Left ventricle myocardium superior (tissue), 1 donor: ENCODE results near the gene YTHDC2. TPM values are rescaled to one million over a fixed set of nuclear protein-coding genes. Genes with fewer than 3 reads are reported as not detected.

ENCODE experiments used
- ATAC-seq: fragments of 200-7000 bp; cut with Tn5 transposase; one replicate; pipeline ENCODE4 v1.9.1; 2020; ENCODE audit warnings: mild to moderate bottlenecking, moderate library complexity
- DNase-seq: peaks from one replicate; pipeline ENCODE4 v3.0.0-alpha.2; 2020
- intact Hi-C: fragments of 100-400 bp; cut with micrococcal nuclease; formaldehyde crosslinking; loops from one replicate; pipeline ENCODE4 v1.11.0; 2022
- long read RNA-seq: library from polyadenylated mRNA; unstranded; transcript quantifications from one replicate; pipeline ENCODE4 v2.0.0, GENCODE V29; 2021
- total RNA-seq: library from RNA; stranded (reverse); fragmentation: NEBNext Ultra II Directional; extraction: Animal tissue kit (Norgen Biotek cat#: 25700); gene quantifications from one replicate; pipeline ENCODE4 v1.2.1, GENCODE V29; 2021
- donor health status: DM: no; HTN: yes; CAD: no; lungs with severe emphysema.

Gene YTHDC2
- 13.4 TPM for total RNA-seq
- long read RNA-seq, full-length matches to known transcripts, result 5 of 25 reads
- long read RNA-seq, partial matches to known transcripts, result 16 of 25 reads
- long read RNA-seq, other reads (novel, unspliced or antisense), result 4 of 25 reads

- intact Hi-C loops, result loop anchor here (5.0 kb wide), 2 partner anchors 176 to 516 kb away; no protein-coding TSS in a partner anchor
- peak; percentile 99 for ATAC-seq
- DNase-seq, result peak; percentile 94
Observed at GRCh38 chr5:113513384-113514288, at the start of gene YTHDC2. TSS of gene YTHDC2 (plus strand) at chr5:113513694. CDS start at chr5:113513896, 202 bp downstream.

- intact Hi-C loops, result no loop called here
- ATAC-seq, result peak; percentile 47
- no peak for DNase-seq
Observed at GRCh38 chr5:113474100-113474728, 39.3 kb upstream of the YTHDC2 start.

- intact Hi-C loops, result no loop called here
- DNase-seq, result no peak
- no peak for ATAC-seq
Observed at GRCh38 chr5:113478691-113479090, 34.8 kb upstream of the YTHDC2 start.

GRCh38 chr5:113480243-113480642 is 33.3 kb upstream of the YTHDC2 start:
- DNase-seq, result no peak
- no peak for ATAC-seq
- intact Hi-C loops, result no loop called here

GRCh38 chr5:113487416-113487780 is 26.1 kb upstream of the YTHDC2 start:
- peak; percentile 10 for ATAC-seq
- no peak for DNase-seq
- intact Hi-C loops, result no loop called here

GRCh38 chr5:113487781-113488644 is 25.5 kb upstream of the YTHDC2 start, which contains the start of gene MCC:
TSS of gene MCC (minus strand) at chr5:113488453.
- ATAC-seq, result peak; percentile 97
- intact Hi-C loops, result no loop called here
- peak; percentile 89 for DNase-seq

GRCh38 chr5:113488645-113489184 is 24.8 kb upstream of the YTHDC2 start:
- intact Hi-C loops, result no loop called here
- ATAC-seq, result peak; percentile 54
- no peak for DNase-seq

GRCh38 chr5:113489299-113489698 is 24.2 kb upstream of the YTHDC2 start:
- no peak for DNase-seq
- intact Hi-C loops, result no loop called here
- peak; percentile 73 for ATAC-seq

- intact Hi-C loops, result no loop called here
- ATAC-seq (no peak), DNase-seq (no peak)
Observed at GRCh38 chr5:113490317-113490716, 23.2 kb upstream of the YTHDC2 start.

- ATAC-seq, result no peak
Observed at GRCh38 chr5:113491022-113491421, 22.5 kb upstream of the YTHDC2 start.

GRCh38 chr5:113493446-113493845 is 20.0 kb upstream of the YTHDC2 start:
- ATAC-seq (no peak), DNase-seq (no peak)
- intact Hi-C loops, result no loop called here

More at GRCh38 chr5:113491022-113491421, 22.5 kb upstream of the YTHDC2 start:
- intact Hi-C loops, result no loop called here
- no peak for DNase-seq

- ATAC-seq, result no peak
- no peak for DNase-seq
- intact Hi-C loops, result no loop called here
Observed at GRCh38 chr5:113495422-113495841, 18.1 kb upstream of the YTHDC2 start.

GRCh38 chr5:113502073-113502472 is 11.4 kb upstream of the YTHDC2 start:
- no peak for ATAC-seq
- intact Hi-C loops, result no loop called here

GRCh38 chr5:113503146-113503545 is 10.3 kb upstream of the YTHDC2 start:
- ATAC-seq (no peak), DNase-seq (no peak)
- intact Hi-C loops, result no loop called here

More at GRCh38 chr5:113502073-113502472, 11.4 kb upstream of the YTHDC2 start:
- DNase-seq, result no peak

- no peak for ATAC-seq
- DNase-seq, result no peak
- intact Hi-C loops, result no loop called here
Observed at GRCh38 chr5:113505181-113505580, 8.3 kb upstream of the YTHDC2 start.

GRCh38 chr5:113507601-113508000 is 5.9 kb upstream of the YTHDC2 start:
- no peak for DNase-seq
- no peak for ATAC-seq
- intact Hi-C loops, result no loop called here

- ATAC-seq (no peak), DNase-seq (no peak)
- intact Hi-C loops, result no loop called here
Observed at GRCh38 chr5:113508756-113509155, 4.7 kb upstream of the YTHDC2 start.

GRCh38 chr5:113510836-113511451 is 2.5 kb upstream of the YTHDC2 start:
- DNase-seq (no peak), ATAC-seq (no peak)
- intact Hi-C loops, result loop anchor here (2.0 to 5.0 kb wide), 3 partner anchors 132 to 514 kb away; no protein-coding TSS in a partner anchor
